WTC11 (cell line): ENCODE measurements around the gene EIF2S1.

ENCODE experiments used
- CBFB ChIP-seq: sonication (generic); formaldehyde crosslinking; IDR thresholded peaks from 2 replicates; pipeline ENCODE4 v1.8.1; 2022; ENCODE audit warnings: mild to moderate bottlenecking, low read depth, missing genetic modification reagents
- ELF4 ChIP-seq: sonication (generic); formaldehyde crosslinking; IDR thresholded peaks from 2 replicates; pipeline ENCODE4 v1.8.1; 2022; ENCODE audit warnings: low read depth, mild to moderate bottlenecking, moderate library complexity, missing genetic modification reagents
- JUN ChIP-seq: sonication (generic); formaldehyde crosslinking; IDR thresholded peaks from 2 replicates; pipeline ENCODE4 v1.8.0; 2023; ENCODE audit warnings: mild to moderate bottlenecking, missing genetic modification reagents
- NR3C1 ChIP-seq: sonication (generic); formaldehyde crosslinking; conservative IDR thresholded peaks from 2 replicates; pipeline ENCODE4 v1.8.1; 2023; ENCODE audit warnings: low read depth, mild to moderate bottlenecking, missing genetic modification reagents
- RELA ChIP-seq: sonication (generic); formaldehyde crosslinking; IDR thresholded peaks from 2 replicates; pipeline ENCODE4 v1.8.1; 2022; ENCODE audit warnings: missing genetic modification reagents, mild to moderate bottlenecking, borderline replicate concordance
- ZBTB21 ChIP-seq: sonication (generic); formaldehyde crosslinking; IDR thresholded peaks from 2 replicates; pipeline ENCODE4 v1.8.1; 2023; ENCODE audit warnings: mild to moderate bottlenecking, missing genetic modification reagents, borderline replicate concordance
- TF ChIP-seq, protein P1 (sequence below): fragments of 200-600 bp; IDR thresholded peaks from 2 replicates; pipeline ENCODE4 v1.8.0; 2022; ENCODE audit warnings: antibody characterized with exemption
- TF ChIP-seq, protein P2 (sequence below): sonication (generic); formaldehyde crosslinking; IDR thresholded peaks from 2 replicates; pipeline ENCODE4 v1.8.1; 2022; ENCODE audit warnings: low read depth, missing genetic modification reagents, borderline replicate concordance
- TF ChIP-seq, protein P3 (sequence below): sonication (generic); formaldehyde crosslinking; IDR thresholded peaks from 2 replicates; pipeline ENCODE4 v1.8.0; 2023; ENCODE audit warnings: mild to moderate bottlenecking, missing genetic modification reagents
- TF ChIP-seq, protein P4 (sequence below): sonication (generic); formaldehyde crosslinking; IDR thresholded peaks from 2 replicates; pipeline ENCODE4 v1.8.0; 2022; ENCODE audit warnings: mild to moderate bottlenecking, missing genetic modification reagents
- TF ChIP-seq, protein P5 (sequence below): sonication (generic); formaldehyde crosslinking; IDR thresholded peaks from 2 replicates; pipeline ENCODE4 v1.8.1; 2023; ENCODE audit warnings: mild to moderate bottlenecking, missing genetic modification reagents, moderate library complexity
- TF ChIP-seq, protein P6 (sequence below): sonication (generic); formaldehyde crosslinking; IDR thresholded peaks from 2 replicates; pipeline ENCODE4 v1.8.0; 2022; ENCODE audit warnings: mild to moderate bottlenecking, missing genetic modification reagents
- TF ChIP-seq, protein P7 (sequence below): sonication (generic); formaldehyde crosslinking; IDR thresholded peaks from 2 replicates; pipeline ENCODE4 v1.8.1; 2023; ENCODE audit warnings: mild to moderate bottlenecking, missing genetic modification reagents

DNA sequence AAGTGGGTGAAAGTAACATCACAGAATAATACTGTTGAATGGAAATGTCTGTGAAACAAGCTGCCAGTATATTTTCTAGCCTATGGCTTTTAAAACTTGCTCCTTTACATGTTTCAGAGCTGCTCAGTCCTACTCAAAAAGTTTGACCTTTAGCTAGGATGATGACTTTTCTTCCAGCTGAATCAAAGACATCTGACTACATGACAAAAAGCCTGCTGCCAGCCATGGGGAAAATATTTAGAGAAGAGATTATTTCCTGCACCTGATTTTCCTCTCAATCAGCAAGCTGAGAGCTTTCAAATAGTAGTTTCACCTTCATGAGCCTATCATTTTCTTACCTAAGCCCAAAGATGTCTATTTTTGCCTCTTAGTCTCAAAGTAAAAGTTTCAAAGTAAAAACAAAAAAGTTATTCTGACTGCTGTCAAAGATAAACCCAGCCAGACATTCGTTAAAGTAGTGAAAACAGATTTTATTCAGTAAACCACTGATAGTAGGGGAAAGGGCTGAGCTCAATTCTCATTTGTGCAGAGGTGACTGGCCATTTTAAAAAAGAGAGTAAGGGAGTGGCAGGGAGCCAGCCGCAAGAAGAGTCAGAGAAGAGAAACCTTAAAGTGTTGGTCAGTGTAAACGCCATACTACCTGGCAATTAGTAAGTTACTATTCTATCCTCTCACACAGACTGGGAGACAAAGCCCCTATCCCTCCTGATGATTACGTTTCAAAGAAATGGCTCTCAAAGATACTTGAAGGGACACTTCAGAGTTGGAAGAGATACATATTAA, 2.8 kb upstream of the EIF2S1 start:
- TF ChIP-seq, protein P1, sequence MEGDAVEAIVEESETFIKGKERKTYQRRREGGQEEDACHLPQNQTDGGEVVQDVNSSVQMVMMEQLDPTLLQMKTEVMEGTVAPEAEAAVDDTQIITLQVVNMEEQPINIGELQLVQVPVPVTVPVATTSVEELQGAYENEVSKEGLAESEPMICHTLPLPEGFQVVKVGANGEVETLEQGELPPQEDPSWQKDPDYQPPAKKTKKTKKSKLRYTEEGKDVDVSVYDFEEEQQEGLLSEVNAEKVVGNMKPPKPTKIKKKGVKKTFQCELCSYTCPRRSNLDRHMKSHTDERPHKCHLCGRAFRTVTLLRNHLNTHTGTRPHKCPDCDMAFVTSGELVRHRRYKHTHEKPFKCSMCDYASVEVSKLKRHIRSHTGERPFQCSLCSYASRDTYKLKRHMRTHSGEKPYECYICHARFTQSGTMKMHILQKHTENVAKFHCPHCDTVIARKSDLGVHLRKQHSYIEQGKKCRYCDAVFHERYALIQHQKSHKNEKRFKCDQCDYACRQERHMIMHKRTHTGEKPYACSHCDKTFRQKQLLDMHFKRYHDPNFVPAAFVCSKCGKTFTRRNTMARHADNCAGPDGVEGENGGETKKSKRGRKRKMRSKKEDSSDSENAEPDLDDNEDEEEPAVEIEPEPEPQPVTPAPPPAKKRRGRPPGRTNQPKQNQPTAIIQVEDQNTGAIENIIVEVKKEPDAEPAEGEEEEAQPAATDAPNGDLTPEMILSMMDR = no peak
- TF ChIP-seq ELF4 (no peak), NR3C1 (CRISPR knock-in tag) (no peak), JUN (CRISPR knock-in tag) (no peak), ZBTB21 (no peak), RELA (CRISPR knock-in tag) (no peak), CBFB (CRISPR knock-in tag) (no peak)
- TF ChIP-seq, protein P2, sequence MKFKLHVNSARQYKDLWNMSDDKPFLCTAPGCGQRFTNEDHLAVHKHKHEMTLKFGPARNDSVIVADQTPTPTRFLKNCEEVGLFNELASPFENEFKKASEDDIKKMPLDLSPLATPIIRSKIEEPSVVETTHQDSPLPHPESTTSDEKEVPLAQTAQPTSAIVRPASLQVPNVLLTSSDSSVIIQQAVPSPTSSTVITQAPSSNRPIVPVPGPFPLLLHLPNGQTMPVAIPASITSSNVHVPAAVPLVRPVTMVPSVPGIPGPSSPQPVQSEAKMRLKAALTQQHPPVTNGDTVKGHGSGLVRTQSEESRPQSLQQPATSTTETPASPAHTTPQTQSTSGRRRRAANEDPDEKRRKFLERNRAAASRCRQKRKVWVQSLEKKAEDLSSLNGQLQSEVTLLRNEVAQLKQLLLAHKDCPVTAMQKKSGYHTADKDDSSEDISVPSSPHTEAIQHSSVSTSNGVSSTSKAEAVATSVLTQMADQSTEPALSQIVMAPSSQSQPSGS (CRISPR knock-in tag) = no peak
- TF ChIP-seq, protein P3, sequence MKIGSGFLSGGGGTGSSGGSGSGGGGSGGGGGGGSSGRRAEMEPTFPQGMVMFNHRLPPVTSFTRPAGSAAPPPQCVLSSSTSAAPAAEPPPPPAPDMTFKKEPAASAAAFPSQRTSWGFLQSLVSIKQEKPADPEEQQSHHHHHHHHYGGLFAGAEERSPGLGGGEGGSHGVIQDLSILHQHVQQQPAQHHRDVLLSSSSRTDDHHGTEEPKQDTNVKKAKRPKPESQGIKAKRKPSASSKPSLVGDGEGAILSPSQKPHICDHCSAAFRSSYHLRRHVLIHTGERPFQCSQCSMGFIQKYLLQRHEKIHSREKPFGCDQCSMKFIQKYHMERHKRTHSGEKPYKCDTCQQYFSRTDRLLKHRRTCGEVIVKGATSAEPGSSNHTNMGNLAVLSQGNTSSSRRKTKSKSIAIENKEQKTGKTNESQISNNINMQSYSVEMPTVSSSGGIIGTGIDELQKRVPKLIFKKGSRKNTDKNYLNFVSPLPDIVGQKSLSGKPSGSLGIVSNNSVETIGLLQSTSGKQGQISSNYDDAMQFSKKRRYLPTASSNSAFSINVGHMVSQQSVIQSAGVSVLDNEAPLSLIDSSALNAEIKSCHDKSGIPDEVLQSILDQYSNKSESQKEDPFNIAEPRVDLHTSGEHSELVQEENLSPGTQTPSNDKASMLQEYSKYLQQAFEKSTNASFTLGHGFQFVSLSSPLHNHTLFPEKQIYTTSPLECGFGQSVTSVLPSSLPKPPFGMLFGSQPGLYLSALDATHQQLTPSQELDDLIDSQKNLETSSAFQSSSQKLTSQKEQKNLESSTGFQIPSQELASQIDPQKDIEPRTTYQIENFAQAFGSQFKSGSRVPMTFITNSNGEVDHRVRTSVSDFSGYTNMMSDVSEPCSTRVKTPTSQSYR (CRISPR knock-in tag) = no peak
- TF ChIP-seq, protein P4, sequence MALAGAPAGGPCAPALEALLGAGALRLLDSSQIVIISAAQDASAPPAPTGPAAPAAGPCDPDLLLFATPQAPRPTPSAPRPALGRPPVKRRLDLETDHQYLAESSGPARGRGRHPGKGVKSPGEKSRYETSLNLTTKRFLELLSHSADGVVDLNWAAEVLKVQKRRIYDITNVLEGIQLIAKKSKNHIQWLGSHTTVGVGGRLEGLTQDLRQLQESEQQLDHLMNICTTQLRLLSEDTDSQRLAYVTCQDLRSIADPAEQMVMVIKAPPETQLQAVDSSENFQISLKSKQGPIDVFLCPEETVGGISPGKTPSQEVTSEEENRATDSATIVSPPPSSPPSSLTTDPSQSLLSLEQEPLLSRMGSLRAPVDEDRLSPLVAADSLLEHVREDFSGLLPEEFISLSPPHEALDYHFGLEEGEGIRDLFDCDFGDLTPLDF (CRISPR knock-in tag) = no peak
- TF ChIP-seq, protein P5, sequence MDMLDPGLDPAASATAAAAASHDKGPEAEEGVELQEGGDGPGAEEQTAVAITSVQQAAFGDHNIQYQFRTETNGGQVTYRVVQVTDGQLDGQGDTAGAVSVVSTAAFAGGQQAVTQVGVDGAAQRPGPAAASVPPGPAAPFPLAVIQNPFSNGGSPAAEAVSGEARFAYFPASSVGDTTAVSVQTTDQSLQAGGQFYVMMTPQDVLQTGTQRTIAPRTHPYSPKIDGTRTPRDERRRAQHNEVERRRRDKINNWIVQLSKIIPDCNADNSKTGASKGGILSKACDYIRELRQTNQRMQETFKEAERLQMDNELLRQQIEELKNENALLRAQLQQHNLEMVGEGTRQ (CRISPR knock-in tag) = no peak
- TF ChIP-seq, protein P6, sequence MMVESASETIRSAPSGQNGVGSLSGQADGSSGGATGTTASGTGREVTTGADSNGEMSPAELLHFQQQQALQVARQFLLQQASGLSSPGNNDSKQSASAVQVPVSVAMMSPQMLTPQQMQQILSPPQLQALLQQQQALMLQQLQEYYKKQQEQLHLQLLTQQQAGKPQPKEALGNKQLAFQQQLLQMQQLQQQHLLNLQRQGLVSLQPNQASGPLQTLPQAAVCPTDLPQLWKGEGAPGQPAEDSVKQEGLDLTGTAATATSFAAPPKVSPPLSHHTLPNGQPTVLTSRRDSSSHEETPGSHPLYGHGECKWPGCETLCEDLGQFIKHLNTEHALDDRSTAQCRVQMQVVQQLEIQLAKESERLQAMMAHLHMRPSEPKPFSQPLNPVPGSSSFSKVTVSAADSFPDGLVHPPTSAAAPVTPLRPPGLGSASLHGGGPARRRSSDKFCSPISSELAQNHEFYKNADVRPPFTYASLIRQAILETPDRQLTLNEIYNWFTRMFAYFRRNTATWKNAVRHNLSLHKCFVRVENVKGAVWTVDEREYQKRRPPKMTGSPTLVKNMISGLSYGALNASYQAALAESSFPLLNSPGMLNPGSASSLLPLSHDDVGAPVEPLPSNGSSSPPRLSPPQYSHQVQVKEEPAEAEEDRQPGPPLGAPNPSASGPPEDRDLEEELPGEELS (CRISPR knock-in tag) = no peak
- TF ChIP-seq, protein P7, sequence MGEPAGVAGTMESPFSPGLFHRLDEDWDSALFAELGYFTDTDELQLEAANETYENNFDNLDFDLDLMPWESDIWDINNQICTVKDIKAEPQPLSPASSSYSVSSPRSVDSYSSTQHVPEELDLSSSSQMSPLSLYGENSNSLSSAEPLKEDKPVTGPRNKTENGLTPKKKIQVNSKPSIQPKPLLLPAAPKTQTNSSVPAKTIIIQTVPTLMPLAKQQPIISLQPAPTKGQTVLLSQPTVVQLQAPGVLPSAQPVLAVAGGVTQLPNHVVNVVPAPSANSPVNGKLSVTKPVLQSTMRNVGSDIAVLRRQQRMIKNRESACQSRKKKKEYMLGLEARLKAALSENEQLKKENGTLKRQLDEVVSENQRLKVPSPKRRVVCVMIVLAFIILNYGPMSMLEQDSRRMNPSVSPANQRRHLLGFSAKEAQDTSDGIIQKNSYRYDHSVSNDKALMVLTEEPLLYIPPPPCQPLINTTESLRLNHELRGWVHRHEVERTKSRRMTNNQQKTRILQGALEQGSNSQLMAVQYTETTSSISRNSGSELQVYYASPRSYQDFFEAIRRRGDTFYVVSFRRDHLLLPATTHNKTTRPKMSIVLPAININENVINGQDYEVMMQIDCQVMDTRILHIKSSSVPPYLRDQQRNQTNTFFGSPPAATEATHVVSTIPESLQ (CRISPR knock-in tag) = no peak
